ENCODE data around the gene MED31. TPM values are rescaled to one million over a fixed set of nuclear protein-coding genes. Genes with fewer than 3 reads are reported as not detected.

The MED31 gene
- total and polyA plus RNA-seq, 2 experiments from 2014 or later = 5.5 to 49.3 TPM

DNA sequence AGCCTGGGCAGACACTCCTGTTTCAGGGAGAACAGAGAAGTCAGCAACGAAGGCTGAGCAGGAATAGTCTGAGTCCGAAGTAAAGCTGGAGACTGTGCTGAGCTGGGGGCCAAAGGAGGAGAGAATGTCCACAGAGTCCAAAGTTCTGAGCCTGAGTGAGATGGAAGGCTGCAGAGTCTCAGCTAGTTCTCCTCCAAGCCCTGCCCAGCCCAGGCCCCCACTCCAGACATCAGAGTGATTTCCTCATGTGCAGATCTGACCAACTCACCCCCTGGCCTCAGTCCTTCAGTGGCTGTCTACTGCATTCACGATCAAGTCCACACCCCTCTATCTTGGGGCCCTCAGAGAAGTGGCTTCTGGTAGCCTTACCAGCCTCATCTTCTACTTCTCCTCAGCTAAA is 40.1 kb upstream of the MED31 start:
- no peak overlapping the region for H3K4me2 ChIP-seq
- TF ChIP-seq, protein P1, sequence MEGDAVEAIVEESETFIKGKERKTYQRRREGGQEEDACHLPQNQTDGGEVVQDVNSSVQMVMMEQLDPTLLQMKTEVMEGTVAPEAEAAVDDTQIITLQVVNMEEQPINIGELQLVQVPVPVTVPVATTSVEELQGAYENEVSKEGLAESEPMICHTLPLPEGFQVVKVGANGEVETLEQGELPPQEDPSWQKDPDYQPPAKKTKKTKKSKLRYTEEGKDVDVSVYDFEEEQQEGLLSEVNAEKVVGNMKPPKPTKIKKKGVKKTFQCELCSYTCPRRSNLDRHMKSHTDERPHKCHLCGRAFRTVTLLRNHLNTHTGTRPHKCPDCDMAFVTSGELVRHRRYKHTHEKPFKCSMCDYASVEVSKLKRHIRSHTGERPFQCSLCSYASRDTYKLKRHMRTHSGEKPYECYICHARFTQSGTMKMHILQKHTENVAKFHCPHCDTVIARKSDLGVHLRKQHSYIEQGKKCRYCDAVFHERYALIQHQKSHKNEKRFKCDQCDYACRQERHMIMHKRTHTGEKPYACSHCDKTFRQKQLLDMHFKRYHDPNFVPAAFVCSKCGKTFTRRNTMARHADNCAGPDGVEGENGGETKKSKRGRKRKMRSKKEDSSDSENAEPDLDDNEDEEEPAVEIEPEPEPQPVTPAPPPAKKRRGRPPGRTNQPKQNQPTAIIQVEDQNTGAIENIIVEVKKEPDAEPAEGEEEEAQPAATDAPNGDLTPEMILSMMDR (conservative IDR thresholded peaks at IDR 0.05; ENCODE audit: low read depth in 2 of 2) = no peak
- H3K4me1 Mint-ChIP-seq = no peaks in the 10 kb centered on the region
- H3K9me3 Mint-ChIP-seq = 0 out of 3 replicates have a peak, but pooled peaks cover 3% of the 10 kb centered on the region
- no peak overlapping the region for H3K4me3 Mint-ChIP-seq
- H4K20me1 ChIP-seq (replicated peaks; ENCODE audit: insufficient read depth) = no peaks in the 10 kb centered on the region
- no peak for DNase-seq (ENCODE audit: low spot score)
- no peaks in the 10 kb centered on the region for H3K4me1 ChIP-seq (ENCODE audit: insufficient read depth)
- H3K36me3 Mint-ChIP-seq (ENCODE audit: low read depth) = no peaks in the 10 kb centered on the region; the same call in 2 of the 3 replicates
- no peaks in the 10 kb centered on the region for H3K79me2 ChIP-seq (replicated peaks; ENCODE audit: insufficient read depth)
- H3K27ac Mint-ChIP-seq = no peak overlapping the region
- no peaks in the 10 kb centered on the region for H3K9me2 ChIP-seq (ENCODE audit: insufficient read depth)
- no peaks in the 10 kb centered on the region for H3F3A ChIP-seq (replicated peaks; ENCODE audit: low read depth)
- no peak overlapping the region for H3K4me3 ChIP-seq
- H2AFZ ChIP-seq = no peak overlapping the region
- ATAC-seq = no peak
- H3K27me3 Mint-ChIP-seq (ENCODE audit: insufficient read depth, low read depth, poor library complexity) = peaks cover 11% of the 10 kb centered on the region
- no peak overlapping the region for H3K27ac ChIP-seq (ENCODE audit: low read depth)
- no peaks in the 10 kb centered on the region for H3K36me3 ChIP-seq (ENCODE audit: insufficient read depth)
- no peaks in the 10 kb centered on the region for H3K27me3 ChIP-seq (ENCODE audit: insufficient read depth)

DNA sequence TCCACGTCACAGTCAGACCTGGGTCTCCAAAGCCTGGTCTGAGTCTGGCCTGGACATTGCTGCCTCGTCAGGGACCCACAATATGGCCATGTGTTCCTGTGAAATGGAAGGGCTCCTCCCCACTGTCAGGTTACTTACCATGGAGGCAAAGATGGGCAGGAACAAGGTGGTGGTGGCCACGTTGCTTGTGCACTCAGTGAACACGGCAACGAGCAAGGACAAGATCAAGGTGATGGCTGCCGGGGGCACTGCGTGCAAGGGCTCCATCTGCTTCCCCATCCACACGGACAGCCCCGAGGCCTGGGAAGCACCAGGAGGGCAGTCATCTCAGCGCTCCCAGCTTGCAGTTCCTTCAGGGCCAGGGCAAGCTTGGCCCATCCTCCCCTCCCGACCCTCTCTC is 39.2 kb upstream of the MED31 start:
- Mint-ChIP-seq H3K27me3 (ENCODE audit: insufficient read depth, low read depth, poor library complexity) (peaks cover 13% of the 10 kb centered on the region), H3K4me1 (no peaks in the 10 kb centered on the region), H3K9me3 (0 out of 3 replicates have a peak, but pooled peaks cover 3% of the 10 kb centered on the region), H3K36me3 (ENCODE audit: low read depth) (no peaks in the 10 kb centered on the region; the same call in 2 of the 3 replicates), H3K27ac (no peak overlapping the region), H3K4me3 (no peak overlapping the region)
- ATAC-seq (no peak), DNase-seq (ENCODE audit: low spot score) (no peak)
- H3F3A ChIP-seq (replicated peaks; ENCODE audit: low read depth) = no peaks in the 10 kb centered on the region
- no peak overlapping the region for H3K27ac ChIP-seq (ENCODE audit: low read depth)
- H3K79me2 ChIP-seq (replicated peaks; ENCODE audit: insufficient read depth) = no peaks in the 10 kb centered on the region
- H3K4me2 ChIP-seq = no peak overlapping the region
- H3K4me1 ChIP-seq (ENCODE audit: insufficient read depth) = no peaks in the 10 kb centered on the region
- no peaks in the 10 kb centered on the region for H3K9me2 ChIP-seq (ENCODE audit: insufficient read depth)
- H4K20me1 ChIP-seq (replicated peaks; ENCODE audit: insufficient read depth) = no peaks in the 10 kb centered on the region
- no peak overlapping the region for H2AFZ ChIP-seq
- H3K4me3 ChIP-seq = no peak overlapping the region
- no peaks in the 10 kb centered on the region for H3K27me3 ChIP-seq (ENCODE audit: insufficient read depth)
- no peaks in the 10 kb centered on the region for H3K36me3 ChIP-seq (ENCODE audit: insufficient read depth)
- TF ChIP-seq NANOG (IDR thresholded peaks at IDR 0.05; ENCODE audit: borderline replicate concordance) (no peak), CREB1 (CRISPR knock-in tag; IDR thresholded peaks at IDR 0.05; ENCODE audit: low read depth) (no peak), STAT1 (IDR thresholded peaks at IDR 0.05; ENCODE audit: unreplicated experiment) (no peak), ZNF331 (CRISPR knock-in tag; IDR thresholded peaks at IDR 0.05; ENCODE audit: low read depth) (no peak), JUNB (IDR thresholded peaks at IDR 0.05; ENCODE audit: unreplicated experiment) (no peak), ZNF114 (CRISPR knock-in tag; IDR thresholded peaks at IDR 0.05) (no peak), EZH2 (IDR thresholded peaks at IDR 0.05; ENCODE audit: low read depth, unreplicated experiment) (no peak)
- TF ChIP-seq, protein P1 (conservative IDR thresholded peaks at IDR 0.05; ENCODE audit: low read depth in 2 of 2) = no peak
- TF ChIP-seq, protein P2, sequence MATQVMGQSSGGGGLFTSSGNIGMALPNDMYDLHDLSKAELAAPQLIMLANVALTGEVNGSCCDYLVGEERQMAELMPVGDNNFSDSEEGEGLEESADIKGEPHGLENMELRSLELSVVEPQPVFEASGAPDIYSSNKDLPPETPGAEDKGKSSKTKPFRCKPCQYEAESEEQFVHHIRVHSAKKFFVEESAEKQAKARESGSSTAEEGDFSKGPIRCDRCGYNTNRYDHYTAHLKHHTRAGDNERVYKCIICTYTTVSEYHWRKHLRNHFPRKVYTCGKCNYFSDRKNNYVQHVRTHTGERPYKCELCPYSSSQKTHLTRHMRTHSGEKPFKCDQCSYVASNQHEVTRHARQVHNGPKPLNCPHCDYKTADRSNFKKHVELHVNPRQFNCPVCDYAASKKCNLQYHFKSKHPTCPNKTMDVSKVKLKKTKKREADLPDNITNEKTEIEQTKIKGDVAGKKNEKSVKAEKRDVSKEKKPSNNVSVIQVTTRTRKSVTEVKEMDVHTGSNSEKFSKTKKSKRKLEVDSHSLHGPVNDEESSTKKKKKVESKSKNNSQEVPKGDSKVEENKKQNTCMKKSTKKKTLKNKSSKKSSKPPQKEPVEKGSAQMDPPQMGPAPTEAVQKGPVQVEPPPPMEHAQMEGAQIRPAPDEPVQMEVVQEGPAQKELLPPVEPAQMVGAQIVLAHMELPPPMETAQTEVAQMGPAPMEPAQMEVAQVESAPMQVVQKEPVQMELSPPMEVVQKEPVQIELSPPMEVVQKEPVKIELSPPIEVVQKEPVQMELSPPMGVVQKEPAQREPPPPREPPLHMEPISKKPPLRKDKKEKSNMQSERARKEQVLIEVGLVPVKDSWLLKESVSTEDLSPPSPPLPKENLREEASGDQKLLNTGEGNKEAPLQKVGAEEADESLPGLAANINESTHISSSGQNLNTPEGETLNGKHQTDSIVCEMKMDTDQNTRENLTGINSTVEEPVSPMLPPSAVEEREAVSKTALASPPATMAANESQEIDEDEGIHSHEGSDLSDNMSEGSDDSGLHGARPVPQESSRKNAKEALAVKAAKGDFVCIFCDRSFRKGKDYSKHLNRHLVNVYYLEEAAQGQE (IDR thresholded peaks at IDR 0.05; ENCODE audit: unreplicated experiment) = no peak
- TF ChIP-seq, protein P3, sequence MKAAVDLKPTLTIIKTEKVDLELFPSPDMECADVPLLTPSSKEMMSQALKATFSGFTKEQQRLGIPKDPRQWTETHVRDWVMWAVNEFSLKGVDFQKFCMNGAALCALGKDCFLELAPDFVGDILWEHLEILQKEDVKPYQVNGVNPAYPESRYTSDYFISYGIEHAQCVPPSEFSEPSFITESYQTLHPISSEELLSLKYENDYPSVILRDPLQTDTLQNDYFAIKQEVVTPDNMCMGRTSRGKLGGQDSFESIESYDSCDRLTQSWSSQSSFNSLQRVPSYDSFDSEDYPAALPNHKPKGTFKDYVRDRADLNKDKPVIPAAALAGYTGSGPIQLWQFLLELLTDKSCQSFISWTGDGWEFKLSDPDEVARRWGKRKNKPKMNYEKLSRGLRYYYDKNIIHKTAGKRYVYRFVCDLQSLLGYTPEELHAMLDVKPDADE (IDR thresholded peaks at IDR 0.05) = no peak
